ENCODE results near the gene SSX7. TPM values are rescaled to one million over a fixed set of nuclear protein-coding genes. Genes with fewer than 3 reads are reported as not detected.
"Not testable (repeated sequence)": the region's sequence is repeated elsewhere in the genome, so short reads cannot be mapped to it uniquely, and the experiment has no call there.

Gene SSX7, protein sequence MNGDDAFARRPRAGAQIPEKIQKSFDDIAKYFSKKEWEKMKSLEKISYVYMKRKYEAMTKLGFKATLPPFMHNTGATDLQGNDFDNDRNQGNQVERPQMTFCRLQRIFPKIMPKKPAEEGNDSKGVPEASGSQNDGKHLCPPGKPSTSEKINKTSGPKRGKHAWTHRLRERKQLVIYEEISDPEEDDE
- total RNA-seq (2021; ENCODE audit: unreplicated experiment) (not detected), Bru-seq, nascent RNA (not detected), BruChase-seq, experiment 1, labeled RNA remaining after a 2-hour chase (not detected), BruChase-seq, experiment 2, labeled RNA remaining after a 6-hour chase (not detected)
- not detected for polyA plus RNA-seq (2012; ENCODE audit: insufficient read length)
- long read RNA-seq, result 0 reads

- BruUV-seq (replicated peaks); POLR2A ChIA-PET; in situ Hi-C loops (cut with HindIII; ENCODE audit: low pct_unique_long_range_greater_than_20kb, low sequenced_read_pairs); H3K27ac ChIP-seq (ENCODE audit: low read length); H3K9me3 ChIP-seq (ENCODE audit: control insufficient read depth, insufficient read depth, low read depth, low read length); intact Hi-C loops (cut with micrococcal nuclease; ENCODE audit: unreplicated experiment); H3K4me3 ChIP-seq (ENCODE audit: low read depth in 2 of 2, low read length in 2 of 2); DNase-seq (ENCODE audit: low read depth, low spot score); ATAC-seq; H3K36me3 ChIP-seq (ENCODE audit: control insufficient read depth, insufficient read depth, low read length); H3K4me1 ChIP-seq (ENCODE audit: control insufficient read depth, insufficient read depth, low read length); H3K27me3 ChIP-seq (ENCODE audit: control insufficient read depth, insufficient read depth, low read length); CTCF ChIA-PET: not testable (repeated sequence)
Measured at GRCh38 chrX:52654800-52655199, at the start of gene SSX7. Gene SSX7 (minus strand): TSS chrX:52654900. CDS start chrX:52653472, 1,428 bp downstream.

DNA sequence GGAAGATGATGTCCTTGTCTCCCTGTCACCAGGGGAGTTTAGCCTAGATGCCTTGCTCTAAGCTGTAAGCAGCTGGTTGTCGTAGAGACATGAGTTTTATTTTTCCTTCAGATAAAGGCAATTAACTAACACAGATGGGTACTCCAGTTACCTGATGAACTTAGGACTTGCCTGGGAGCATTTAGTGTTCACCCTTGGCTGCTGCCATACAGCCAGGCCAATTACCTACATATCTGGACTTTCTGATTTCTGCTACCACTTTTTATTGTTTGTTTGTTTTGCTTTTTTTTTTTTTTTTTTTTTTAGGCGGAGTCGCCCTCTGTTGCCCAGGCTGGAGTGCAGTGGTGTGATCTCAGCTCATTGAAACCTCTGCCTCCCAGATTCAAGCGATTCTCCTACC lies 37.3 kb upstream of the SSX7 start:
- DNase-seq (ENCODE audit: low read depth, low spot score); H3K4me3 ChIP-seq (ENCODE audit: low read depth in 2 of 2, low read length in 2 of 2); H3K27me3 ChIP-seq (ENCODE audit: control insufficient read depth, insufficient read depth, low read length); POLR2A ChIA-PET; CTCF ChIA-PET; H3K36me3 ChIP-seq (ENCODE audit: control insufficient read depth, insufficient read depth, low read length); ATAC-seq; H3K4me1 ChIP-seq (ENCODE audit: control insufficient read depth, insufficient read depth, low read length); BruUV-seq (replicated peaks); intact Hi-C loops (cut with micrococcal nuclease; ENCODE audit: unreplicated experiment); H3K9me3 ChIP-seq (ENCODE audit: control insufficient read depth, insufficient read depth, low read depth, low read length); H3K27ac ChIP-seq (ENCODE audit: low read length); in situ Hi-C loops (cut with HindIII; ENCODE audit: low pct_unique_long_range_greater_than_20kb, low sequenced_read_pairs): not testable (repeated sequence)

DNA sequence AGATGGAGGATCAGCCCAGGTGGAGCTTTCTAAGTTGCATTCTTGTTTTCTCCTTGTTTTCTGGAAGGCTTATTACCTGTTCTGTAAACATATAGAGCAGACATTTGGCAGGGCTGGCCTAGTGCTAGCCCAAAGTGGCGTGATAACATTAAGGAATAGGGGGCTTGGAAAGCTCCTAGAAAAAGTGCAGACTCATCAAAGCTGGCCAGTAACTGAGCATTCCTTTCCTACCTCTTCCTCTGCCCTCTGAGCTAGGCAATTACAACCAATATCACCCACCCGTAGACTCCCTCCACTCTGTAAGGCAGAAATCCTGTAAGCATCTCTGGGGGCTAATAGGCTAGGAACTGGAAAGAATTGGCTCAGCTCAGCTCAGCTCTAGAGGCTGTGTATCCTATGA lies 7.5 kb upstream of the SSX7 start:
- BruUV-seq (replicated peaks); in situ Hi-C loops (cut with HindIII; ENCODE audit: low pct_unique_long_range_greater_than_20kb, low sequenced_read_pairs); H3K27me3 ChIP-seq (ENCODE audit: control insufficient read depth, insufficient read depth, low read length); H3K4me1 ChIP-seq (ENCODE audit: control insufficient read depth, insufficient read depth, low read length); H3K27ac ChIP-seq (ENCODE audit: low read length); H3K36me3 ChIP-seq (ENCODE audit: control insufficient read depth, insufficient read depth, low read length); POLR2A ChIA-PET; intact Hi-C loops (cut with micrococcal nuclease; ENCODE audit: unreplicated experiment); ATAC-seq; DNase-seq (ENCODE audit: low read depth, low spot score); H3K4me3 ChIP-seq (ENCODE audit: low read depth in 2 of 2, low read length in 2 of 2); CTCF ChIA-PET; H3K9me3 ChIP-seq (ENCODE audit: control insufficient read depth, insufficient read depth, low read depth, low read length): not testable (repeated sequence)

GRCh38 chrX:52655475-52655874 lies 775 bp upstream of the SSX7 start:
- CTCF ChIA-PET, POLR2A ChIA-PET: not testable (repeated sequence)

DNA sequence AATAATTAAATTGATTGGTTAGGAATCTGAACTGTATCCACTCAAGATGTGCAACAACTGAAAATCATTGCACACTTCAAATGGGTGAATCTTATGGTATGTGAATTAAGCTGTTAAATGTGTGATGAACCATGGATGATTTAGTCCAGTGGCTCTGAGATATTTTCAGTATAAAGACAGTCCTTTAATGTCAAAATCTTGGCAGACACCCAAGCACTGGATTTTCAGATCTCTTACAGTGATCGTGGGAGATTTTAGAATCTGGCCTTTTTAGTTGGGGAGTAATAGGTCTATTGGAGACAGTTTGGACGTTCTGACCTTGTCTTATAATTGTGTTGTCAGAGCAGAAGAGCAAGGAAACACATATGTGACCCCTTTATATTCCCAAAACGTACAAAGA lies 4.0 kb downstream of the SSX7 start:
- POLR2A ChIA-PET; H3K9me3 ChIP-seq (ENCODE audit: control insufficient read depth, insufficient read depth, low read depth, low read length); H3K36me3 ChIP-seq (ENCODE audit: control insufficient read depth, insufficient read depth, low read length); CTCF ChIA-PET; intact Hi-C loops (cut with micrococcal nuclease; ENCODE audit: unreplicated experiment); BruUV-seq (replicated peaks); ATAC-seq; H3K27ac ChIP-seq (ENCODE audit: low read length); H3K4me3 ChIP-seq (ENCODE audit: low read depth in 2 of 2, low read length in 2 of 2); H3K27me3 ChIP-seq (ENCODE audit: control insufficient read depth, insufficient read depth, low read length); DNase-seq (ENCODE audit: low read depth, low spot score); H3K4me1 ChIP-seq (ENCODE audit: control insufficient read depth, insufficient read depth, low read length); in situ Hi-C loops (cut with HindIII; ENCODE audit: low pct_unique_long_range_greater_than_20kb, low sequenced_read_pairs): not testable (repeated sequence)

More at GRCh38 chrX:52655475-52655874, 775 bp upstream of the SSX7 start:
- ATAC-seq; intact Hi-C loops (cut with micrococcal nuclease; ENCODE audit: unreplicated experiment); H3K4me3 ChIP-seq (ENCODE audit: low read depth in 2 of 2, low read length in 2 of 2); DNase-seq (ENCODE audit: low read depth, low spot score); H3K27me3 ChIP-seq (ENCODE audit: control insufficient read depth, insufficient read depth, low read length); H3K27ac ChIP-seq (ENCODE audit: low read length); H3K4me1 ChIP-seq (ENCODE audit: control insufficient read depth, insufficient read depth, low read length); in situ Hi-C loops (cut with HindIII; ENCODE audit: low pct_unique_long_range_greater_than_20kb, low sequenced_read_pairs); H3K9me3 ChIP-seq (ENCODE audit: control insufficient read depth, insufficient read depth, low read depth, low read length); H3K36me3 ChIP-seq (ENCODE audit: control insufficient read depth, insufficient read depth, low read length); BruUV-seq (replicated peaks): not testable (repeated sequence)

DNA sequence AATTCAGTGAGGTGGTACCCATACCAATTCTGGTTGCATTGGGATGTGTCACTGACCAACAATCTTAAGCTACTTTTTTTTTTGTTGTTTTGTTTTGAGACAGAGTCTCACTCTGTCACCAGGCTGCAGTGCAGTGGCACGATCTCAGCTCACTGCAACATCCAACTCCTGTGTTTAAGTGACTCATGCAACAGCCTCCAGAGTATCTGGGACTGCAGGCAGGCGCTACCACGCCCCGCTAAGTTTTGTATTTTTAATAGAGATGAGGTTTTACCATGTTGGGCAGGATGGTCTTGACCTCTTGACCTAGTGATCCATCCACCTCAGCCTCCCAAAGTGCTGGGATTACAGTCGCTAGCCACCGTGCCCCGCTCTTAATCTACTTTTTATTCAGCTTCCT lies 5.7 kb downstream of the SSX7 start:
- H3K4me1 ChIP-seq (ENCODE audit: control insufficient read depth, insufficient read depth, low read length); in situ Hi-C loops (cut with HindIII; ENCODE audit: low pct_unique_long_range_greater_than_20kb, low sequenced_read_pairs); intact Hi-C loops (cut with micrococcal nuclease; ENCODE audit: unreplicated experiment); H3K9me3 ChIP-seq (ENCODE audit: control insufficient read depth, insufficient read depth, low read depth, low read length); ATAC-seq; H3K4me3 ChIP-seq (ENCODE audit: low read depth in 2 of 2, low read length in 2 of 2); H3K27me3 ChIP-seq (ENCODE audit: control insufficient read depth, insufficient read depth, low read length); POLR2A ChIA-PET; DNase-seq (ENCODE audit: low read depth, low spot score); H3K36me3 ChIP-seq (ENCODE audit: control insufficient read depth, insufficient read depth, low read length); H3K27ac ChIP-seq (ENCODE audit: low read length); BruUV-seq (replicated peaks): not testable (repeated sequence)
- CTCF ChIA-PET, result interaction anchor here (0.6 kb wide), 1 partner anchor 388 kb away, joined by 8 read pairs; no protein-coding TSS in a partner anchor

DNA sequence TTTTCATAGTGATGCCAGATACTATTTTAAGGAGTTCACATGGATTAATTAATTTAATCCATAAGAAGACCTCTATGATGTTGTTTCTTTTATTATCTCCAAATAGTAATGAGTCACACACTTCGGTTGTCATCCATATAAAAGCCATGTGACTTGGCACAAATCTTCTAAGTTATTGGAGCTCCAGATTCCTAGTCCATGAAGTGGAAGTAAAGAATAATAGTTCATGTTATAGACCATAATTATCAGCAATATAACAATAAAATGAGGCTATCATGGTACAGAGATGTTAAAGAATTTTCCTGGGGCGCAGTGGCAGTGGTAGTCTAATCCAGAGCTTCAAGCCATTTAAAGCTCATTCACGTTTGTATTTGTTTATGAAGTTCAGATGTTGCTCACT lies 26.2 kb downstream of the SSX7 start:
- H3K4me1 ChIP-seq (ENCODE audit: control insufficient read depth, insufficient read depth, low read length); H3K4me3 ChIP-seq (ENCODE audit: low read depth in 2 of 2, low read length in 2 of 2); ATAC-seq; H3K27me3 ChIP-seq (ENCODE audit: control insufficient read depth, insufficient read depth, low read length); DNase-seq (ENCODE audit: low read depth, low spot score); H3K9me3 ChIP-seq (ENCODE audit: control insufficient read depth, insufficient read depth, low read depth, low read length); H3K36me3 ChIP-seq (ENCODE audit: control insufficient read depth, insufficient read depth, low read length); H3K27ac ChIP-seq (ENCODE audit: low read length); intact Hi-C loops (cut with micrococcal nuclease; ENCODE audit: unreplicated experiment); in situ Hi-C loops (cut with HindIII; ENCODE audit: low pct_unique_long_range_greater_than_20kb, low sequenced_read_pairs); BruUV-seq (replicated peaks); POLR2A ChIA-PET; CTCF ChIA-PET: not testable (repeated sequence)
